ENCODE measurements around the gene GULP1.

GULP1 gene

GRCh38 chr2:188473306-188473705, 181.6 kb downstream of the GULP1 start:
- DNase-seq (ENCODE audit: low read depth in 2 of 2) = no peak

- DNase-seq (ENCODE audit: low read depth in 2 of 2) = no peak
Observed at GRCh38 chr2:188474316-188474715, 182.6 kb downstream of the GULP1 start.

- DNase-seq (ENCODE audit: low read depth in 2 of 2) = no peak
Observed at GRCh38 chr2:188475945-188476344, 184.3 kb downstream of the GULP1 start.

- no peak for DNase-seq (ENCODE audit: low read depth in 2 of 2)
Observed at GRCh38 chr2:188477564-188478103, 186.0 kb downstream of the GULP1 start.

- no peak for DNase-seq (ENCODE audit: low read depth in 2 of 2)
Observed at GRCh38 chr2:188478724-188479123, 187.1 kb downstream of the GULP1 start.

GRCh38 chr2:188481474-188481873, 189.8 kb downstream of the GULP1 start:
- no peak for DNase-seq (ENCODE audit: low read depth in 2 of 2)

- DNase-seq (ENCODE audit: low read depth in 2 of 2) = no peak
Observed at GRCh38 chr2:188485496-188485895, 193.8 kb downstream of the GULP1 start.

- no peak for DNase-seq (ENCODE audit: low read depth in 2 of 2)
Observed at GRCh38 chr2:188492751-188493150, 201.1 kb downstream of the GULP1 start.

GRCh38 chr2:188494906-188495305, 203.2 kb downstream of the GULP1 start:
- no peak for DNase-seq (ENCODE audit: low read depth in 2 of 2)

- DNase-seq (ENCODE audit: low read depth in 2 of 2) = no peak
Observed at GRCh38 chr2:188495969-188496431, 204.3 kb downstream of the GULP1 start.

- no peak for DNase-seq (ENCODE audit: low read depth in 2 of 2)
Observed at GRCh38 chr2:188497726-188498125, 206.1 kb downstream of the GULP1 start.

- DNase-seq (ENCODE audit: low read depth in 2 of 2) = no peak
Observed at GRCh38 chr2:188503975-188504374, 212.3 kb downstream of the GULP1 start.

GRCh38 chr2:188506843-188507242, 215.2 kb downstream of the GULP1 start:
- no peak for DNase-seq (ENCODE audit: low read depth in 2 of 2)

- DNase-seq (ENCODE audit: low read depth in 2 of 2) = no peak
Observed at GRCh38 chr2:188511346-188511745, 219.7 kb downstream of the GULP1 start.

- DNase-seq (ENCODE audit: low read depth in 2 of 2) = no peak
Observed at GRCh38 chr2:188512456-188512855, 220.8 kb downstream of the GULP1 start.

- no peak for DNase-seq (ENCODE audit: low read depth in 2 of 2)
Observed at GRCh38 chr2:188515918-188516317, 224.2 kb downstream of the GULP1 start.

- no peak for DNase-seq (ENCODE audit: low read depth in 2 of 2)
Observed at GRCh38 chr2:188517549-188518215, 226.0 kb downstream of the GULP1 start.

- no peak for DNase-seq (ENCODE audit: low read depth in 2 of 2)
Observed at GRCh38 chr2:188518381-188518780, 226.7 kb downstream of the GULP1 start.

- no peak for DNase-seq (ENCODE audit: low read depth in 2 of 2)
Observed at GRCh38 chr2:188519136-188519535, 227.5 kb downstream of the GULP1 start.

- no peak for DNase-seq (ENCODE audit: low read depth in 2 of 2)
Observed at GRCh38 chr2:188522517-188522916, 230.8 kb downstream of the GULP1 start.

- DNase-seq (ENCODE audit: low read depth in 2 of 2) = no peak
Observed at GRCh38 chr2:188523919-188524318, 232.2 kb downstream of the GULP1 start.

GRCh38 chr2:188524519-188525113, 232.9 kb downstream of the GULP1 start:
- no peak for DNase-seq (ENCODE audit: low read depth in 2 of 2)

- no peak for DNase-seq (ENCODE audit: low read depth in 2 of 2)
Observed at GRCh38 chr2:188526701-188527100, 235.0 kb downstream of the GULP1 start.
